Vagina (tissue), 2 donors: ENCODE data around the gene MRPL45.

Experiments used
- CTCF ChIP-seq, 3 experiments: fragments of 450-650 bp in 2 of 3; fragments of 200-600 bp in 1 of 3; sonication (generic) in 1 of 3; IDR thresholded peaks; one replicate each; pipeline ENCODE4 v1.5.1; 2017 to 2019; ENCODE audit warnings: antibody characterized with exemption in 3 of 3, mild to moderate bottlenecking in 2 of 3, moderate library complexity in 2 of 3
- POLR2A ChIP-seq, 2 donors: fragments of 450-650 bp; IDR thresholded peaks; one replicate each; pipeline ENCODE4 v1.6.1; 2017; ENCODE audit warnings: antibody characterized with exemption in 2 of 2, mild to moderate bottlenecking in 2 of 2, moderate library complexity in 2 of 2

DNA sequence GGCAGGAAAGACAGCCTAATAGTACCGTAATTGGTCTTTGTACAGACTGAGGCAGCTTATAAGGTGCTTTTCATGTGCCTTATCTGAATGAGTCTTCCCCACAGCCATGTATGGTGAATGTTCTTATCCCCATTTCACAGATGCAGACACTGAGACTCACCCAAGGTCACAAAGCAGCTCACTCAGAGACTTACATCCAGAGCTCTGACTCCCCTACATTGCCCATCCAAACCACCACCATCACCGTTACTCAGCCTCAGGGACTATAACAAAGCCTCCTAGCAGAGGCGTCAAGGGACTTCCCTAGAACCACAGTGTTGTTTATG is 47.4 kb downstream of the MRPL45 start:
- TF ChIP-seq CTCF (IDR thresholded peaks at IDR 0.05) = no peak
- TF ChIP-seq POLR2A (IDR thresholded peaks at IDR 0.05) = no peak
